ENCODE data around the gene CRELD2. TPM values are rescaled to one million over a fixed set of nuclear protein-coding genes. Genes with fewer than 3 reads are reported as not detected.

CRELD2 gene
- polyA plus RNA-seq, 1 donor, result 19.4 TPM

GRCh38 chr22:49948116-49948957 is 29.9 kb downstream of the CRELD2 start:
- DNase-seq, result no peak

- no peak for DNase-seq
These were observed 30.8 kb downstream of the CRELD2 start for GRCh38 chr22:49948958-49949913.

- DNase-seq, result no peak
These were observed 31.5 kb downstream of the CRELD2 start for GRCh38 chr22:49949914-49950292.

GRCh38 chr22:49950396-49950994 is 32.1 kb downstream of the CRELD2 start:
- no peak for DNase-seq

- DNase-seq, result no peak
These were observed 32.7 kb downstream of the CRELD2 start for GRCh38 chr22:49951000-49951677.

- DNase-seq, result no peak
These were observed 33.2 kb downstream of the CRELD2 start for GRCh38 chr22:49951678-49951985.

GRCh38 chr22:49951986-49952896 is 33.8 kb downstream of the CRELD2 start:
- DNase-seq, result no peak

- no peak for DNase-seq
These were observed 34.7 kb downstream of the CRELD2 start for GRCh38 chr22:49953027-49953679.

GRCh38 chr22:49953680-49954344 is 35.4 kb downstream of the CRELD2 start:
- DNase-seq, result no peak

- DNase-seq, result no peak
These were observed 35.9 kb downstream of the CRELD2 start for GRCh38 chr22:49954354-49954753.

- no peak for DNase-seq
These were observed 36.7 kb downstream of the CRELD2 start for GRCh38 chr22:49954991-49955580.

- no peak for DNase-seq
These were observed 37.4 kb downstream of the CRELD2 start for GRCh38 chr22:49955581-49956417.

- no peak for DNase-seq
These were observed 38.0 kb downstream of the CRELD2 start for GRCh38 chr22:49956418-49956770.

GRCh38 chr22:49956914-49957825 is 38.7 kb downstream of the CRELD2 start:
- DNase-seq, result no peak

- no peak for DNase-seq
These were observed 39.5 kb downstream of the CRELD2 start for GRCh38 chr22:49957826-49958365.

GRCh38 chr22:49958366-49958921 is 40.0 kb downstream of the CRELD2 start:
- no peak for DNase-seq
